COLO668 (cell line): ENCODE measurements around the gene RDH5.

Experiments
- DNase-seq: peaks from one replicate; lab custom pipeline; 2025; ENCODE audit not compliant: unreplicated experiment; lab: John Stamatoyannopoulos, UW

RDH5 gene

GRCh38 chr12:55711786-55712553 is 8.2 kb upstream of the RDH5 start:
- no peak for DNase-seq

- DNase-seq, result no peak
Observed at GRCh38 chr12:55712700-55713415, 7.3 kb upstream of the RDH5 start.

GRCh38 chr12:55713721-55714120 is 6.5 kb upstream of the RDH5 start:
- no peak for DNase-seq

GRCh38 chr12:55715169-55715764 is 4.9 kb upstream of the RDH5 start:
- no peak for DNase-seq

- peak; percentile 91 for DNase-seq
Observed at GRCh38 chr12:55715833-55716581, 4.2 kb upstream of the RDH5 start, which contains the start of gene BLOC1S1. BLOC1S1 (plus strand) TSS chr12:55716046; CDS start chr12:55716052, 6 bp downstream.

- no peak for DNase-seq
Observed at GRCh38 chr12:55716582-55716957, 3.6 kb upstream of the RDH5 start.

GRCh38 chr12:55717011-55718007 is 2.9 kb upstream of the RDH5 start:
- no peak for DNase-seq

GRCh38 chr12:55718015-55718414 is 2.2 kb upstream of the RDH5 start:
- no peak for DNase-seq

GRCh38 chr12:55718624-55719275 is 1.4 kb upstream of the RDH5 start:
- DNase-seq, result no peak

- DNase-seq, result no peak
Observed at GRCh38 chr12:55719371-55719770, 822 bp upstream of the RDH5 start.

- peak; percentile 22 for DNase-seq
Observed at GRCh38 chr12:55720894-55721444, 776 bp downstream of the RDH5 start.

- no peak for DNase-seq
Observed at GRCh38 chr12:55721601-55722213, 1.5 kb downstream of the RDH5 start.

GRCh38 chr12:55722948-55723347 is 2.8 kb downstream of the RDH5 start:
- no peak for DNase-seq

GRCh38 chr12:55723516-55724225 is 3.5 kb downstream of the RDH5 start:
- no peak for DNase-seq

GRCh38 chr12:55724226-55724939 is 4.2 kb downstream of the RDH5 start:
- peak; percentile 21 for DNase-seq

- DNase-seq, result no peak
Observed at GRCh38 chr12:55724940-55725309, 4.7 kb downstream of the RDH5 start.

- DNase-seq, result no peak
Observed at GRCh38 chr12:55725556-55725955, 5.4 kb downstream of the RDH5 start.

GRCh38 chr12:55726971-55727370 is 6.8 kb downstream of the RDH5 start:
- no peak for DNase-seq
